ENCODE results near the gene EVI2B. TPM values are rescaled to one million over a fixed set of nuclear protein-coding genes. Genes with fewer than 3 reads are reported as not detected.

EVI2B gene, protein sequence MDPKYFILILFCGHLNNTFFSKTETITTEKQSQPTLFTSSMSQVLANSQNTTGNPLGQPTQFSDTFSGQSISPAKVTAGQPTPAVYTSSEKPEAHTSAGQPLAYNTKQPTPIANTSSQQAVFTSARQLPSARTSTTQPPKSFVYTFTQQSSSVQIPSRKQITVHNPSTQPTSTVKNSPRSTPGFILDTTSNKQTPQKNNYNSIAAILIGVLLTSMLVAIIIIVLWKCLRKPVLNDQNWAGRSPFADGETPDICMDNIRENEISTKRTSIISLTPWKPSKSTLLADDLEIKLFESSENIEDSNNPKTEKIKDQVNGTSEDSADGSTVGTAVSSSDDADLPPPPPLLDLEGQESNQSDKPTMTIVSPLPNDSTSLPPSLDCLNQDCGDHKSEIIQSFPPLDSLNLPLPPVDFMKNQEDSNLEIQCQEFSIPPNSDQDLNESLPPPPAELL
- total RNA-seq = 1 to 10 TPM; 1.5 to 9.4 (median 4.9) TPM
- long read RNA-seq = 0 reads

DNA sequence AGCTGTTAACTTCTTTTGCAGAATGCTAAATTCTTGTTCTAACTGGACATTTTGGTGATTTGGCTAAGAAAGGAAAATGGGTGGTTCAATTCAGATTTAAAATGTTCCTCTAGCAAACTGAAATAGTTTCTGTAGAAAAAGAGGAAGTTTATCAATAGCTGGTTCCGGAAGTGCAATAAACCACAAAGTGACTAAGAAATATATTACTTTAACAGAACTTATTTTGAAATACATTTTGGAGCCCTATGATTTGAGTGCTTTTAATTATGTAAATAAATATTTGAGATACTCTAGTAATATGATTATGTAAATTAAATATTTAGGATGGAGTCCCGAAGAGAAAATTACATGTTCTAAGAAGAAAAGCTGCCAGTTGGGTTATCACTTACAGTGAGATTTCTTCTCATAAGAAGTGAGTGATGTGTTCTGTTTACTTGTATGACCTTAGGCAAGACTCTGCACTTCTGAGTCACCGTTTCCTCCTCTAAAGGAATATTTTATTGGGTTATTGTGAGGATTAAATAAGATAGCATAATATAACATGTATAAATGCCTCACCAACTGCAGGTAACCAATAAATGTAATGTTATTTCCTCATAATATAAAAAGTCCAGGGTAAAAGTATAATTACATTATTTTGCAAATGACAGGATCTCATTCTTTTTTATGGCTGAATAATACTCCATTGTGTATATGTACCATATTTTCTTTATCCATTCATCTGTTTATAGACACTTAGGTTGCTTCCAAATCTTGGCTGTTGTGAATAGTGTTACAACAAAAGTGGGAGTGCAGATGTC, at the start of gene EVI2B:
TSS of gene EVI2B (minus strand) at position 73 of the 800 bp plus-strand sequence. CDS start 8,445 bp downstream, outside the sequence.
- no peaks in the 10 kb centered on the region for H3K9me3 ChIP-seq
- peak within 1 kb of the TSS in 2 of 3 donors; percentile 1 to 28 for H3K4me3 ChIP-seq
- WGBS (ENCODE audit: insufficient coverage, low coverage, low lambda C conversion rate, missing lambda C conversion rate) = 45% methylated on average over 3 of the region's 3 CpGs
- DNase-seq = no peak
- intact Hi-C loops (cut with DNase I) = no loop called here
- TF ChIP-seq POLR2A (IDR thresholded peaks at IDR 0.05) = no peak
- TF ChIP-seq, protein P1, sequence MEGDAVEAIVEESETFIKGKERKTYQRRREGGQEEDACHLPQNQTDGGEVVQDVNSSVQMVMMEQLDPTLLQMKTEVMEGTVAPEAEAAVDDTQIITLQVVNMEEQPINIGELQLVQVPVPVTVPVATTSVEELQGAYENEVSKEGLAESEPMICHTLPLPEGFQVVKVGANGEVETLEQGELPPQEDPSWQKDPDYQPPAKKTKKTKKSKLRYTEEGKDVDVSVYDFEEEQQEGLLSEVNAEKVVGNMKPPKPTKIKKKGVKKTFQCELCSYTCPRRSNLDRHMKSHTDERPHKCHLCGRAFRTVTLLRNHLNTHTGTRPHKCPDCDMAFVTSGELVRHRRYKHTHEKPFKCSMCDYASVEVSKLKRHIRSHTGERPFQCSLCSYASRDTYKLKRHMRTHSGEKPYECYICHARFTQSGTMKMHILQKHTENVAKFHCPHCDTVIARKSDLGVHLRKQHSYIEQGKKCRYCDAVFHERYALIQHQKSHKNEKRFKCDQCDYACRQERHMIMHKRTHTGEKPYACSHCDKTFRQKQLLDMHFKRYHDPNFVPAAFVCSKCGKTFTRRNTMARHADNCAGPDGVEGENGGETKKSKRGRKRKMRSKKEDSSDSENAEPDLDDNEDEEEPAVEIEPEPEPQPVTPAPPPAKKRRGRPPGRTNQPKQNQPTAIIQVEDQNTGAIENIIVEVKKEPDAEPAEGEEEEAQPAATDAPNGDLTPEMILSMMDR (IDR thresholded peaks at IDR 0.05) = no peak
- peak within 1 kb of the TSS in 2 of 3 donors; percentile 44 to 48 for H3K27ac ChIP-seq
- H3K4me1 ChIP-seq = no peaks in the 10 kb centered on the region
- peak; percentile 40 to 57 (median 48) for ATAC-seq
- no peaks in the 10 kb centered on the region for H3K27me3 ChIP-seq
- H3K36me3 ChIP-seq = no peaks in the 10 kb centered on the region

DNA sequence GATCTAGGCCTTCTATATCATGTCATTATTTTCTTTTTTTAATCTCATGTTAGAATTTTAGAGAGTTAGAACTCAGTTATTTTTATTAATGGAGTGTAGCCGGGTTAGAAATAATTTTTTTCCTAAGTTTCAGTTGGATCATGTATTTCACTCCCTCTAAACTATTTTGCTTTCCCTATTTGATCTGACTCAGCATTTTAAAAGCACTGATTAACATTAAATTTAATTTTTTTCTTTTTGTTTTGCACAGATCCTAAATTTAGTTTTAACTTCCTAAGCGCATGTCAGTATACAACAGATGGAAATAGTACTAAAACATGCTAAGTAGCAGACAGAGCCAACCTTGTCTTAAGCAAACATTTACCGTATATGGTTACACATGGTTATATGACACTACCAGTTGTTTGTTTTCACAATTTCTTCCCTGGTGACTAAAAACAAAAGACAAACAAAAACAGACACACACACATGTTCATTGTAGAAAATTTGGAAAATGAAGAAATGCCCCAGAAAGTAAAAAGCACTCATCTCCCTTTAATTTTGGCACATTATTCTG, 44.1 kb upstream of the EVI2B start:
- no peak overlapping the region for H3K4me3 ChIP-seq
- peaks cover 0 to 32% (median 11%) of the 10 kb centered on the region in 4 donors for H3K36me3 ChIP-seq
- no peak for DNase-seq
- H3K4me1 ChIP-seq = no peaks in the 10 kb centered on the region
- H3K27ac ChIP-seq = no peak overlapping the region
- no peaks in the 10 kb centered on the region for H3K27me3 ChIP-seq
- 73% methylated on average over 3 of the region's 3 CpGs for WGBS (ENCODE audit: insufficient coverage, low coverage, low lambda C conversion rate, missing lambda C conversion rate)
- TF ChIP-seq POLR2A (IDR thresholded peaks at IDR 0.05) = no peak
- TF ChIP-seq, protein P1 (IDR thresholded peaks at IDR 0.05) = no peak
- intact Hi-C loops (cut with DNase I) = no loop called here
- ATAC-seq = no peak
- H3K9me3 ChIP-seq = no peaks in the 10 kb centered on the region

DNA sequence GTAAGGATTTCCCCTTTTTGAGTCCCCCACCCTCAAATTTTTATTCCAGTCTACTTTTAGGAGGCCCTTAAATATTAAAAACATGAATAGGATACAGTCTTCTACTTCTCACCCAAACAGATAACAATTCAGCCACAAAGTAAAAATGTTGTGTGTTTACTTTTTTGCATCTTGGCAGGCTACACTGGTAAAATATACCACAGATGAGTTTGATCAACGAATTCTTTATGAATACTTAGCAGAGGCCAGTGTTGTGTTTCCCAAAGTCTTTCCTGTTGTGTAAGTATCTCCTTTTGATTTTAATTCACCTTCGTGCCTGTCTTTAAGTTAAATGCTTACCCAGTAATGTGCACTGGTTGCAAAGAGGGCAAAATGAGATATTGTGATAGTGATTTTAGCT, 43.2 kb upstream of the EVI2B start:
- DNase-seq (no peak), ATAC-seq (no peak)
- Histone ChIP-seq H3K9me3 (no peaks in the 10 kb centered on the region), H3K4me1 (no peaks in the 10 kb centered on the region), H3K27me3 (no peaks in the 10 kb centered on the region), H3K4me3 (no peak overlapping the region), H3K27ac (no peak overlapping the region), H3K36me3 (peaks cover 0 to 38% (median 11%) of the 10 kb centered on the region in 4 donors)
- intact Hi-C loops (cut with DNase I) = no loop called here
- no peak for TF ChIP-seq POLR2A (IDR thresholded peaks at IDR 0.05)
- TF ChIP-seq, protein P1 (IDR thresholded peaks at IDR 0.05) = no peak
- WGBS (ENCODE audit: insufficient coverage, low coverage, low lambda C conversion rate, missing lambda C conversion rate) = 55% methylated on average over 2 of the region's 2 CpGs

DNA sequence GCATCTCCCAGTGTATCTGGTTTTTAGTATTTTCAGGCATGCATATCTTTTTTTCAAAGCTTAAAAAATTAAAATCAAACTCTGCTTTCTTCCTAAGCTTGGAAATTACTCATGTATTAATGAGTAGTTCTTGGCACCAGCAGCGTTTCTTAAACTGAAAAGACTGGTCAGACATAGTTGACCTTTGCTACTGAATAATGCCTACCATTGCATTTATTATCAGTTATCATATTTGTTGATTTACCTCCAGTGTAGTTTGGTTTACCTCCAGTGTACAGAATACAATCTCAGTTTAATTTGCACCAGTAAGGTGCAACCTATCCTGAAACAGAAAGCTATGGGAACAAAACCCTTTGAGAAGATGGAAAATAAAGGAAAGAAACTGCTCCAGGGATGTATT, 42.1 kb upstream of the EVI2B start:
- no peaks in the 10 kb centered on the region for H3K4me1 ChIP-seq
- TF ChIP-seq, protein P1 (IDR thresholded peaks at IDR 0.05) = no peak
- no peak for TF ChIP-seq POLR2A (IDR thresholded peaks at IDR 0.05)
- DNase-seq (no peak), ATAC-seq (no peak)
- H3K36me3 ChIP-seq = peaks cover 0 to 30% (median 10%) of the 10 kb centered on the region in 4 donors
- no peak overlapping the region for H3K4me3 ChIP-seq
- no peaks in the 10 kb centered on the region for H3K9me3 ChIP-seq
- H3K27ac ChIP-seq = no peak overlapping the region
- WGBS (ENCODE audit: insufficient coverage, low coverage, low lambda C conversion rate, missing lambda C conversion rate) = 82% methylated on average over 1 of the region's 1 CpG
- intact Hi-C loops (cut with DNase I) = no loop called here
- no peaks in the 10 kb centered on the region for H3K27me3 ChIP-seq
